Measurements from ENCODE around the gene TBC1D1.

The TBC1D1 gene

GRCh38 chr4:38056011-38056685 is 165.3 kb downstream of the TBC1D1 start:
- DNase-seq (ENCODE audit: low read depth) = no peak
- TF ChIP-seq CTCF (IDR thresholded peaks at IDR 0.05; ENCODE audit: insufficient read depth, low read depth, low read length, missing control alignments) = no peak
- no peak overlapping the region for H3K4me3 ChIP-seq (ENCODE audit: low read depth, low read length)

GRCh38 chr4:38058151-38058550 is 167.3 kb downstream of the TBC1D1 start:
- no peak for TF ChIP-seq CTCF (IDR thresholded peaks at IDR 0.05; ENCODE audit: insufficient read depth, low read depth, low read length, missing control alignments)
- no peak overlapping the region for H3K4me3 ChIP-seq (ENCODE audit: low read depth, low read length)
- DNase-seq (ENCODE audit: low read depth) = no peak

- no peak for DNase-seq (ENCODE audit: low read depth)
- TF ChIP-seq CTCF (IDR thresholded peaks at IDR 0.05; ENCODE audit: insufficient read depth, low read depth, low read length, missing control alignments) = no peak
- H3K4me3 ChIP-seq (ENCODE audit: low read depth, low read length) = no peak overlapping the region
These were observed 170.0 kb downstream of the TBC1D1 start for GRCh38 chr4:38060829-38061431.

- DNase-seq (ENCODE audit: low read depth) = peak; percentile 79
- peak; percentile 78 for TF ChIP-seq CTCF (IDR thresholded peaks at IDR 0.05; ENCODE audit: insufficient read depth, low read depth, low read length, missing control alignments)
- H3K4me3 ChIP-seq (ENCODE audit: low read depth, low read length) = no peak overlapping the region
These were observed 171.3 kb downstream of the TBC1D1 start for GRCh38 chr4:38062088-38062775.

- DNase-seq (ENCODE audit: low read depth) = no peak
- no peak for TF ChIP-seq CTCF (IDR thresholded peaks at IDR 0.05; ENCODE audit: insufficient read depth, low read depth, low read length, missing control alignments)
- H3K4me3 ChIP-seq (ENCODE audit: low read depth, low read length) = no peak overlapping the region
These were observed 171.9 kb downstream of the TBC1D1 start for GRCh38 chr4:38062776-38063097.

- no peak for DNase-seq (ENCODE audit: low read depth)
- H3K4me3 ChIP-seq (ENCODE audit: low read depth, low read length) = no peak overlapping the region
- TF ChIP-seq CTCF (IDR thresholded peaks at IDR 0.05; ENCODE audit: insufficient read depth, low read depth, low read length, missing control alignments) = no peak
These were observed 174.3 kb downstream of the TBC1D1 start for GRCh38 chr4:38065176-38065575.

All from GM12865 (cell line).